Lower lobe of right lung (tissue), 2 donors: ENCODE data around the gene THRA. TPM values are rescaled to one million over a fixed set of nuclear protein-coding genes. Genes with fewer than 3 reads are reported as not detected.

Source experiments
- ATAC-seq, 2 donors: fragments of 200-7000 bp; cut with Tn5 transposase; one replicate each; pipeline ENCODE4 v1.9.1; 2020 to 2022; ENCODE audit warnings: mild to moderate bottlenecking in 2 of 2, moderate library complexity in 2 of 2
- DNase-seq: peaks from one replicate; pipeline ENCODE4 v3.0.0-alpha.2; 2020
- H3K27ac ChIP-seq: fragments of 200-600 bp; one replicate; pipeline ENCODE4 v1.8.0; 2022
- H3K27me3 ChIP-seq: fragments of 200-600 bp; one replicate; pipeline ENCODE4 v1.8.0; 2022; ENCODE audit warnings: low read depth
- H3K36me3 ChIP-seq: fragments of 200-600 bp; one replicate; pipeline ENCODE4 v1.8.0; 2022; ENCODE audit warnings: mild to moderate bottlenecking
- H3K4me1 ChIP-seq: fragments of 200-600 bp; one replicate; pipeline ENCODE4 v1.8.0; 2022
- H3K4me3 ChIP-seq: fragments of 200-600 bp; one replicate; pipeline ENCODE4 v1.8.0; 2022; ENCODE audit warnings: mild to moderate bottlenecking
- H3K9me3 ChIP-seq: fragments of 200-600 bp; one replicate; pipeline ENCODE4 v1.8.0; 2022
- CTCF ChIP-seq: fragments of 200-600 bp; IDR thresholded peaks from one replicate; pipeline ENCODE4 v1.8.0; 2022; ENCODE audit warnings: antibody characterized with exemption, mild to moderate bottlenecking
- intact Hi-C: fragments of 100-400 bp; cut with DNase I; formaldehyde crosslinking; loops from one replicate; pipeline ENCODE4 v1.11.0; 2022
- total RNA-seq: library from RNA; stranded (reverse); fragmentation: NEBNext Ultra II Directional; extraction: Animal tissue kit (Norgen Biotek cat#: 25700); gene quantifications from one replicate; pipeline ENCODE4 v1.2.1, GENCODE V29; 2021
- donor health status: DM: no; HTN: yes; CAD: no; lungs with severe emphysema.

Gene THRA
- total RNA-seq, 1 donor from 2014 or later: 50.1 TPM

DNA sequence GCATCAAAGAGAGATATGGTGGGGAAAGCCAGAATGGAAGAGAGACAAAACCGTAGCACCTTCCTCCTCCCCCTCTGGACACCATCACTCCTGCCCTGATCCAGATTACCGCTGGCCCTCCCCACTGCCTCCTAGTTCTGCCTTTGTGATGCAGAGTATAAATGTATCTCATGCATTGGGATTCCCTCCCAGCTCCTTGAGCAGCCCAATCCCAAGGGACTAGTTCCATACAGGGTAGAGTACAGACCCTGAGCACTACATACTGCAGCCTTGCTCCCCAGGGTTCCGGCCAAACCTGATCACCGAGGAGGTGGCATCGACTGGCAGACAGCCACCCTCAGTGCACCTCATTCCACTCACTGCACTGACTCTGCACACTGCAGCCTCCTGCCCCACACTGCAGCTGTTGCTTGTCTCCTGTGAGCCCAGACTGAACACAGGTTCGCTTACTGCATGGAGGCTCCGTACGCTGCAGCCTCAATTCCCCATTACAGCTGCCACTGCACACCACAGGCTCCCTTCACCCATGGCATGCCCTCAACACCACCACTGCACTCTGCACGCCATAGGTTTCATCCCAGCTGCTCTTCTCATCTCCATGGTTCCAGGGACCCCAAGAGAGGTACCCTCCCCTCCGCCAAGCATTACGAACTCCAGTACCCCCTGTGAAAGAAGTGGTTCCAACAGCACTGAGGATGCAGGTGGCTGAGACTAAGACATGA, 1.7 kb upstream of the THRA start:
- no peak for ATAC-seq
- Histone ChIP-seq H3K36me3 (no peaks in the 10 kb centered on the region), H3K9me3 (no peaks in the 10 kb centered on the region), H3K27ac (no peak overlapping the region), H3K27me3 (no peaks in the 10 kb centered on the region), H3K4me1 (peaks cover 45% of the 10 kb centered on the region), H3K4me3 (no peak overlapping the region)
- peak; percentile 34 for DNase-seq
- intact Hi-C loops: no loop called here
- TF ChIP-seq CTCF: no peak

DNA sequence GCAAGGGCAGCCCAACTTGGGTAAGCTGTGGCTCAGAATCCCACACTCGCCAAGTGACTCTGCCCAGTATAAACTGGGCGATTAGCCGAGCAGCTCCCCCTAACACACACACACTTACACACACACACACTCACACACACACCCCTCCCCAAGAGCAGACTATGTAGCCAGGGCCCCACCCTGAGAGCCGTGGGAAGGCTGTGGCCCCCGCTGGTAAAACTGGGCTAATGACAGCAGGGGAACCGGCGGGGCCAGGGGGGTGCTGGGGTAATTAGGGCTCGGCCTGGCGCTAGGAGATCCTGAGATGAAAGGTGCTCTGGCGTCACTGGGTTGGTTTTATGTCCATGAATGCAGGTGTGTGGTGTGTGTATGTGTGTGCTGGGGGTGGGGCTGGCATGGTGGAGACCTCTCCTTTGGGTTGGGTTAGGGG, 1.1 kb upstream of the THRA start:
- TF ChIP-seq CTCF: no peak
- H3K27me3 ChIP-seq: no peaks in the 10 kb centered on the region
- peak; percentile 42 for DNase-seq
- no peaks in the 10 kb centered on the region for H3K36me3 ChIP-seq
- no peak overlapping the region for H3K4me3 ChIP-seq
- intact Hi-C loops: no loop called here
- no peak overlapping the region for H3K27ac ChIP-seq
- peaks cover 51% of the 10 kb centered on the region for H3K4me1 ChIP-seq
- H3K9me3 ChIP-seq: no peaks in the 10 kb centered on the region
- ATAC-seq: no peak

DNA sequence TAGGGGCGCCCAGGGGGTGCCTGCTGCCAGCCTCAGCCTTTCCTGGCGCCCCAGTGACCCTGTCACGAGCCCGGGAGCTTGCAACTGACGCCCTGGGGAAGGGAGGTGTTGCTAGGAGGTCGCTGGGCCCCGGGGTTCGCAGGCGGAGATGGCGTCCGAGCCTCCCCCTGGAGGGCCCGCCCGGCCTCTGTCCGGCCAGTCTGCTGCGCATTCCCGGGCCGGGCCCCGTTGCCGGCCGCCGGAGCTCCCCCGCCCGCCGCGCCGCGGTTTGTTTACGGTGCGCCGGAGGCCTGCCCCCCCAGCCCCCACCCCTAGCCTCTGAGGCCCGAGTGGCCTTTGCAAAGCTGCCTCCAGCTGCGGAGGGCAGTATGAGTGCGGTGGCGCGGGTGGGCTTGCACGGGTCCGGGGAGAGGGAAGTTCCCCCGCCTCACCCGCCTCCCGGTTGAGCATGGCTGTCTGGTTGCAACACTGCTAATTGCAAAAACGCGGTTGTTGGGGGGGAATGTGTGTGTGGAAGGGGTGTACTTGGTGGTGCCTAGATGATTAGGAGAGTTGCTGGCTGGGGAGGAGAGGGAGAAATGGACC, 514 bp downstream of the THRA start:
- no peak for TF ChIP-seq CTCF
- Histone ChIP-seq H3K36me3 (no peaks in the 10 kb centered on the region), H3K4me3 (peak overlapping the region; percentile 100), H3K9me3 (no peaks in the 10 kb centered on the region), H3K27me3 (no peaks in the 10 kb centered on the region), H3K4me1 (peaks cover 59% of the 10 kb centered on the region), H3K27ac (peak overlapping the region; percentile 97)
- intact Hi-C loops: no loop called here
- DNase-seq (peak; percentile 85), ATAC-seq (peak; percentile 71 to 78)

GRCh38 chr17:40063901-40064531, 1.3 kb downstream of the THRA start:
- TF ChIP-seq CTCF: no peak
- intact Hi-C loops: no loop called here
- ATAC-seq (no peak), DNase-seq (peak; percentile 64)
- Histone ChIP-seq H3K4me3 (peak overlapping the region; percentile 100), H3K4me1 (peaks cover 57% of the 10 kb centered on the region), H3K27ac (peak overlapping the region; percentile 97), H3K9me3 (no peaks in the 10 kb centered on the region), H3K27me3 (no peaks in the 10 kb centered on the region), H3K36me3 (no peaks in the 10 kb centered on the region)

- intact Hi-C loops: no loop called here
- Histone ChIP-seq H3K4me3 (peak overlapping the region; percentile 100), H3K4me1 (peaks cover 66% of the 10 kb centered on the region), H3K27me3 (no peaks in the 10 kb centered on the region), H3K27ac (peak overlapping the region; percentile 68), H3K9me3 (no peaks in the 10 kb centered on the region), H3K36me3 (no peaks in the 10 kb centered on the region)
- no peak for TF ChIP-seq CTCF
- ATAC-seq (no peak), DNase-seq (peak; percentile 40)
Measured at GRCh38 chr17:40064971-40065768, 2.4 kb downstream of the THRA start.
